ENCODE data around the gene C12orf75. TPM values are rescaled to one million over a fixed set of nuclear protein-coding genes. Genes with fewer than 3 reads are reported as not detected.

Gene C12orf75
- total and polyA plus RNA-seq, 2 donors (not counting 1 experiment from before 2014, with no cell fraction given), result 133 to 298 TPM

DNA sequence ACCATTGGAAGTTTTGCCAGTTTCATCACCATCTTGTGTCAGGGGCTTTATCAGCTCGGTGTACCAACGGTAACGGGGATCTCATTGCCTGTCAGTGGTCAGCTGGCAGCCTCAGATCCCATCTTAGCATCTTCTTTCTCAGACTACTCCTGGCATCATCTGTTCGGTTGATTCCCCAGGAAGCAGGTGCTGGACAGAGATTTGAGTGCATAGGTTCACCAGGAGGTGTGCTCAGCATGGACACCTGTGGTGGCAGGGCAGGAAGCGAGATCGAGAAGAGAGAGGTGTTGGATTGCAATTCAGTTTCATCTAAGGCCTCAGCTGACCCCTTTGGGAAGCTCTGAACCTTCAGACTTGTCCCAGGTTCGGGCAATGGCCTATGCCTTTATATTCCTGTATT is 76.0 kb downstream of the C12orf75 start:
- DNase-seq (ENCODE audit: low read depth in 2 of 2), result no peak
- Histone ChIP-seq H3K27me3 (ENCODE audit: control insufficient read depth, insufficient read depth, low read length) (no peaks in the 10 kb centered on the region), H3K4me1 (ENCODE audit: control insufficient read depth, extremely low read depth, insufficient read depth, low read length) (peaks cover 9% of the 10 kb centered on the region), H3K4me3 (replicated peaks in 1 of 4; ENCODE audit: control extremely low read depth in 1 of 4, insufficient read depth in 1 of 4, low read depth in 3 of 4, low read length in 4 of 4) (no peak overlapping the region), H3K27ac (ENCODE audit: insufficient read depth, low read length) (no peak overlapping the region), H3K9me3 (ENCODE audit: control insufficient read depth, insufficient read depth, low read depth, low read length) (no peaks in the 10 kb centered on the region), H3K79me2 (ENCODE audit: control insufficient read depth, insufficient read depth, low read length) (no peaks in the 10 kb centered on the region), H4K20me1 (ENCODE audit: control insufficient read depth, extremely low read depth, insufficient read depth, low read length) (no peaks in the 10 kb centered on the region), H3K36me3 (ENCODE audit: control insufficient read depth, insufficient read depth, low read length) (no peaks in the 10 kb centered on the region), H3K9ac (ENCODE audit: insufficient read depth, low read length) (no peak overlapping the region), H3K4me2 (ENCODE audit: extremely low read depth, insufficient read depth, low read length) (no peak overlapping the region), H2AFZ (ENCODE audit: low read length) (no peak overlapping the region)
- TF ChIP-seq EZH2 (IDR thresholded peaks at IDR 0.05; ENCODE audit: low read length, missing control alignments), result no peak
- TF ChIP-seq, protein P1, sequence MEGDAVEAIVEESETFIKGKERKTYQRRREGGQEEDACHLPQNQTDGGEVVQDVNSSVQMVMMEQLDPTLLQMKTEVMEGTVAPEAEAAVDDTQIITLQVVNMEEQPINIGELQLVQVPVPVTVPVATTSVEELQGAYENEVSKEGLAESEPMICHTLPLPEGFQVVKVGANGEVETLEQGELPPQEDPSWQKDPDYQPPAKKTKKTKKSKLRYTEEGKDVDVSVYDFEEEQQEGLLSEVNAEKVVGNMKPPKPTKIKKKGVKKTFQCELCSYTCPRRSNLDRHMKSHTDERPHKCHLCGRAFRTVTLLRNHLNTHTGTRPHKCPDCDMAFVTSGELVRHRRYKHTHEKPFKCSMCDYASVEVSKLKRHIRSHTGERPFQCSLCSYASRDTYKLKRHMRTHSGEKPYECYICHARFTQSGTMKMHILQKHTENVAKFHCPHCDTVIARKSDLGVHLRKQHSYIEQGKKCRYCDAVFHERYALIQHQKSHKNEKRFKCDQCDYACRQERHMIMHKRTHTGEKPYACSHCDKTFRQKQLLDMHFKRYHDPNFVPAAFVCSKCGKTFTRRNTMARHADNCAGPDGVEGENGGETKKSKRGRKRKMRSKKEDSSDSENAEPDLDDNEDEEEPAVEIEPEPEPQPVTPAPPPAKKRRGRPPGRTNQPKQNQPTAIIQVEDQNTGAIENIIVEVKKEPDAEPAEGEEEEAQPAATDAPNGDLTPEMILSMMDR (conservative IDR thresholded peaks at IDR 0.05 in 1 of 2, IDR thresholded peaks at IDR 0.05 in 1 of 2; ENCODE audit: low read depth in 1 of 2, low read length in 2 of 2), result no peak

DNA sequence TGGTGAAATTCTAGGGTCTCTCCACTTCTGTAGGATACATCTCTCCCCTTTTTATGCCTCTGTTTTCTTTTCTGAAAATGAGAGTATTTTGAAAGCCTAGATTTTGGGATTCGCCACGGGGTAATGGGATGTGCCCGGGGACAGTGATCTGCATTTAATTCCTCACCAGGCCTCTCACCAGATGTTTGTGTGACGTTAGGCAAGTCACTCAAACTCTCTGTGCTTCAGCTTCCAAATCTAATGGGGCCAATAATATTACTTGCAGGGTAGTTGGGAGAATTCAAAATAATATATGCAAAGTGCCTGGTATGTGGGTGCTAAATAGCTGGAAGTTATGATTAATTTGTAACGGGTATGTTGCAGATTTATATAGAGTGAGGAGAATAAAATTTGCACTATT is 78.8 kb downstream of the C12orf75 start:
- H3K4me1 ChIP-seq (ENCODE audit: control insufficient read depth, extremely low read depth, insufficient read depth, low read length), result peaks cover 9% of the 10 kb centered on the region
- H3K27me3 ChIP-seq (ENCODE audit: control insufficient read depth, insufficient read depth, low read length), result no peaks in the 10 kb centered on the region
- no peak overlapping the region for H3K27ac ChIP-seq (ENCODE audit: insufficient read depth, low read length)
- no peaks in the 10 kb centered on the region for H3K9me3 ChIP-seq (ENCODE audit: control insufficient read depth, insufficient read depth, low read depth, low read length)
- no peaks in the 10 kb centered on the region for H3K36me3 ChIP-seq (ENCODE audit: control insufficient read depth, insufficient read depth, low read length)
- DNase-seq (ENCODE audit: low read depth in 2 of 2), result no peak
- no peak overlapping the region for H3K4me2 ChIP-seq (ENCODE audit: extremely low read depth, insufficient read depth, low read length)
- no peak overlapping the region for H3K4me3 ChIP-seq (replicated peaks in 1 of 4; ENCODE audit: control extremely low read depth in 1 of 4, insufficient read depth in 1 of 4, low read depth in 3 of 4, low read length in 4 of 4)
- no peak overlapping the region for H2AFZ ChIP-seq (ENCODE audit: low read length)
- TF ChIP-seq EZH2 (IDR thresholded peaks at IDR 0.05; ENCODE audit: low read length, missing control alignments), result no peak
- TF ChIP-seq, protein P1 (conservative IDR thresholded peaks at IDR 0.05 in 1 of 2, IDR thresholded peaks at IDR 0.05 in 1 of 2; ENCODE audit: low read depth in 1 of 2, low read length in 2 of 2), result no peak
- no peak overlapping the region for H3K9ac ChIP-seq (ENCODE audit: insufficient read depth, low read length)
- H4K20me1 ChIP-seq (ENCODE audit: control insufficient read depth, extremely low read depth, insufficient read depth, low read length), result no peaks in the 10 kb centered on the region
- H3K79me2 ChIP-seq (ENCODE audit: control insufficient read depth, insufficient read depth, low read length), result no peaks in the 10 kb centered on the region

DNA sequence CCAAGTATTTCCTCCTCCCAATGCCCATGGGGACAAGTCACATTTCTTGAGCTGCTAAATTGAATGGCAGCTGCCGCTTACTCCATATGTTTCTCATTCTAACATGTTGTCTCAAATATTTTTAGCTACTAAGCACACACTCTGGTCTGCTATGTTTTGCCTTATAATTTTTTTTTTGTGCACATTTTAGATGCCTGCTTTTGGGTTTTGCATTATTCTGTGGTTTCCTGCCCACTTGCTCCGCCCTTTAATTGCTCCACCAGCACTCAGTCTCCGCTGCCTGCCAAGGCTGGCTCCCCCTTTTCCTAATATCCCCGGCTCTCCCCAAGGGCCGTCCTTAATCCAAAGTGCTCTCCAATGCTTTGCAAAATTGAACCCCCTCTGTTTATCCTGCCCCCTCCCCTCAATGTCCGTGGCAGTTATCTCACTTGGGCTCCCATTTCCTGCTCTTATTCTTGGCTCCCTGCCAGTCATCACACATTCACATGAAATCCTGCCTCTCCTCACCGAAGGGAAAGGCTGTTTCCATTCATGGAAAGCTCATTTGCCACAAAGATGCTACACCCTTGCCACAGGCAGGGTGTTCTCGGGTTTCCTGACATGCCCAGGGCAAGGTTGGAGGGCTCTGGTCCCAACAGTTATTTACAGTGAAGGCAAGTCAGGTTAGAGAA is 79.4 kb downstream of the C12orf75 start:
- no peaks in the 10 kb centered on the region for H3K36me3 ChIP-seq (ENCODE audit: control insufficient read depth, insufficient read depth, low read length)
- TF ChIP-seq EZH2 (IDR thresholded peaks at IDR 0.05; ENCODE audit: low read length, missing control alignments), result no peak
- TF ChIP-seq, protein P1 (conservative IDR thresholded peaks at IDR 0.05 in 1 of 2, IDR thresholded peaks at IDR 0.05 in 1 of 2; ENCODE audit: low read depth in 1 of 2, low read length in 2 of 2), result no peak
- H3K4me1 ChIP-seq (ENCODE audit: control insufficient read depth, extremely low read depth, insufficient read depth, low read length), result peaks cover 9% of the 10 kb centered on the region
- no peak overlapping the region for H2AFZ ChIP-seq (ENCODE audit: low read length)
- H3K4me3 ChIP-seq (replicated peaks in 1 of 4; ENCODE audit: control extremely low read depth in 1 of 4, insufficient read depth in 1 of 4, low read depth in 3 of 4, low read length in 4 of 4), result peak overlapping the region in 1 of 4 experiments; percentile 1
- peak; percentile 50 to 64 for DNase-seq (ENCODE audit: low read depth in 2 of 2)
- H3K27me3 ChIP-seq (ENCODE audit: control insufficient read depth, insufficient read depth, low read length), result no peaks in the 10 kb centered on the region
- peak overlapping the region; percentile 67 for H3K4me2 ChIP-seq (ENCODE audit: extremely low read depth, insufficient read depth, low read length)
- H3K27ac ChIP-seq (ENCODE audit: insufficient read depth, low read length), result no peak overlapping the region
- H3K9me3 ChIP-seq (ENCODE audit: control insufficient read depth, insufficient read depth, low read depth, low read length), result no peaks in the 10 kb centered on the region
- no peaks in the 10 kb centered on the region for H3K79me2 ChIP-seq (ENCODE audit: control insufficient read depth, insufficient read depth, low read length)
- H3K9ac ChIP-seq (ENCODE audit: insufficient read depth, low read length), result no peak overlapping the region
- no peaks in the 10 kb centered on the region for H4K20me1 ChIP-seq (ENCODE audit: control insufficient read depth, extremely low read depth, insufficient read depth, low read length)
